IMR-90 (cell line): Measurements from ENCODE around the gene MMUT. TPM values are rescaled to one million over a fixed set of nuclear protein-coding genes. Genes with fewer than 3 reads are reported as not detected.

Experiments used
- ATAC-seq: fragments of 200-7000 bp; cut with Tn5 transposase; 2 replicates; pipeline ENCODE4 v1.9.1; 2020; ENCODE audit warnings: low read depth, mild to moderate bottlenecking, moderate library complexity
- BruUV-seq: library from RNA; stranded (reverse); fragments of 400-500 nt; replicated peaks from 2 replicates; lab custom pipeline; 2021; lab: Mats Ljungman, UMichigan
- CTCF ChIA-PET: fragments of 300-600 bp; formaldehyde crosslinking; extraction: SDS; loops from one replicate; lab custom pipeline; 2021; ENCODE audit warnings: antibody characterized with exemption; lab: Yijun Ruan, JAX
- POLR2A ChIA-PET: fragments of 300-600 bp; sonication (Branson Sonifier 250); formaldehyde crosslinking; loops from one replicate; lab custom pipeline; 2022; ENCODE audit warnings: antibody characterized with exemption; ENCODE audit not compliant: unreplicated experiment; lab: Charles Lee
- DNase-seq: peaks from one replicate; pipeline ENCODE4 v3.0.0; 2013
- H2AFZ ChIP-seq: replicated peaks from 2 replicates; pipeline ENCODE3; 2013; ENCODE audit warnings: low read length, mild to moderate bottlenecking; ENCODE audit not compliant: poor library complexity
- H2AK5ac ChIP-seq: 2 replicates; pipeline ENCODE4 v1.6.1; 2013; ENCODE audit warnings: low read depth, low read length, inconsistent platforms
- H2AK9ac ChIP-seq: replicated peaks from 2 replicates; pipeline ENCODE3; 2013; ENCODE audit warnings: mild to moderate bottlenecking, low read depth, low read length, moderate library complexity; ENCODE audit not compliant: poor library complexity
- H2BK120ac ChIP-seq: 2 replicates; pipeline ENCODE4 v1.6.1; 2013; ENCODE audit warnings: low read depth, low read length, inconsistent platforms
- H2BK15ac ChIP-seq: 3 replicates; pipeline ENCODE4 v1.6.1; 2013; ENCODE audit warnings: low read depth, low read length, inconsistent platforms
- H2BK20ac ChIP-seq: 2 replicates; pipeline ENCODE4 v1.6.1; 2013; ENCODE audit warnings: low read depth, mild to moderate bottlenecking, inconsistent platforms, low read length, moderate library complexity
- H2BK5ac ChIP-seq: 2 replicates; pipeline ENCODE4 v1.6.1; 2013; ENCODE audit warnings: mild to moderate bottlenecking, low read depth, low read length, inconsistent platforms; ENCODE audit not compliant: poor library complexity, severe bottlenecking
- H3K14ac ChIP-seq: replicated peaks from 2 replicates; pipeline ENCODE4 v1.6.1; 2013; ENCODE audit warnings: low read depth, low read length, inconsistent platforms
- H3K18ac ChIP-seq: 2 replicates; pipeline ENCODE4 v1.6.1; 2013; ENCODE audit warnings: low read depth, low read length, control low read depth
- H3K23ac ChIP-seq: 2 replicates; pipeline ENCODE4 v1.6.1; 2013; ENCODE audit warnings: low read depth, low read length, inconsistent platforms
- H3K27ac ChIP-seq: 2 replicates; pipeline ENCODE4 v1.5.1; 2013; ENCODE audit warnings: mild to moderate bottlenecking, control low read depth, low read length; ENCODE audit not compliant: insufficient read depth
- H3K27me3 ChIP-seq: 2 replicates; pipeline ENCODE4 v1.6.1; 2013; ENCODE audit warnings: low read length; ENCODE audit not compliant: control insufficient read depth, insufficient read depth
- H3K36me3 ChIP-seq: 2 replicates; pipeline ENCODE4 v1.6.1; 2013; ENCODE audit warnings: low read length, mixed read lengths; ENCODE audit not compliant: control insufficient read depth, insufficient read depth
- H3K4ac ChIP-seq: 2 replicates; pipeline ENCODE4 v1.6.1; 2013; ENCODE audit warnings: low read depth, low read length, inconsistent platforms
- H3K4me1 ChIP-seq: 2 replicates; pipeline ENCODE4 v1.6.1; 2013; ENCODE audit warnings: low read length, mixed read lengths; ENCODE audit not compliant: control insufficient read depth, insufficient read depth
- H3K4me2 ChIP-seq: 2 replicates; pipeline ENCODE4 v1.6.1; 2013; ENCODE audit warnings: low read depth, mild to moderate bottlenecking, control low read depth, low read length, moderate library complexity
- H3K4me3 ChIP-seq: 2 replicates; pipeline ENCODE4 v1.5.1; 2013; ENCODE audit warnings: low read depth, mild to moderate bottlenecking, control low read depth, low read length, moderate library complexity; ENCODE audit not compliant: insufficient read depth
- H3K56ac ChIP-seq: 2 replicates; pipeline ENCODE4 v1.6.1; 2013; ENCODE audit warnings: low read length, inconsistent platforms; ENCODE audit not compliant: insufficient read depth; ENCODE audit errors: extremely low read depth
- H3K79me1 ChIP-seq, 2 experiments: 2 replicates each; pipeline ENCODE4 v1.6.1; 2013; ENCODE audit warnings: low read length in 2 of 2, inconsistent platforms in 1 of 2, low read depth in 1 of 2
- H3K9ac ChIP-seq: 2 replicates; pipeline ENCODE4 v1.6.1; 2013; ENCODE audit warnings: low read depth, low read length, control low read depth
- H3K9me1 ChIP-seq: 2 replicates; pipeline ENCODE4 v1.6.1; 2013; ENCODE audit warnings: low read length, inconsistent platforms; ENCODE audit not compliant: insufficient read depth
- H3K9me3 ChIP-seq: 2 replicates; pipeline ENCODE4 v1.6.1; 2013; ENCODE audit warnings: low read length; ENCODE audit not compliant: control insufficient read depth, insufficient read depth
- H4K20me1 ChIP-seq: 2 replicates; pipeline ENCODE4 v1.6.1; 2013; ENCODE audit warnings: low read length, inconsistent platforms; ENCODE audit not compliant: insufficient read depth
- H4K5ac ChIP-seq: 2 replicates; pipeline ENCODE4 v1.6.1; 2013; ENCODE audit warnings: mild to moderate bottlenecking, low read depth, low read length, control low read depth
- H4K8ac ChIP-seq, 2 experiments: 2 replicates each; pipeline ENCODE4 v1.6.1; 2013; ENCODE audit warnings: low read depth in 2 of 2, low read length in 2 of 2, control low read depth in 1 of 2, inconsistent platforms in 1 of 2
- H4K91ac ChIP-seq: 2 replicates; pipeline ENCODE4 v1.6.1; 2013; ENCODE audit warnings: low read depth, low read length, inconsistent platforms; ENCODE audit not compliant: insufficient read depth
- CTCF ChIP-seq: conservative IDR thresholded peaks from 2 replicates; pipeline ENCODE4 v1.5.1; 2012; ENCODE audit warnings: mild to moderate bottlenecking, low read depth, low read length, improper control_type of control experiment
- MAZ ChIP-seq: IDR thresholded peaks from 2 replicates; pipeline ENCODE4 v1.6.1; 2012; ENCODE audit warnings: low read depth, mild to moderate bottlenecking, low read length, improper control_type of control experiment, moderate library complexity, borderline replicate concordance
- RCOR1 ChIP-seq: IDR thresholded peaks from 2 replicates; pipeline ENCODE4 v1.6.1; 2012; ENCODE audit warnings: mild to moderate bottlenecking, low read length, improper control_type of control experiment; ENCODE audit not compliant: insufficient replicate concordance
- WGBS, 2 experiments: methylation state at CpG; one replicate each; pipeline versions ENCODE4 v1.1.5 to v1.1.7; 2013; ENCODE audit warnings: missing lambda C conversion rate in 2 of 2; ENCODE audit not compliant: insufficient read length in 1 of 2; ENCODE audit errors: extremely low coverage in 2 of 2; 5-methylcytosine and 5-hydroxymethylcytosine counted together
- dilution Hi-C: fragments of 300-500 bp; cut with HindIII; formaldehyde crosslinking; loops from one replicate; pipeline ENCODE4 v1.14.3; 2018; ENCODE audit warnings: low sequenced_read_pairs; ENCODE audit not compliant: unreplicated experiment
- in situ Hi-C: fragments of 300-500 bp; cut with MboI; formaldehyde crosslinking; loops from 3 replicates; pipeline ENCODE4 v1.14.3; 2019; ENCODE audit warnings: low sequenced_read_pairs, inconsistent platforms, mixed read lengths
- intact Hi-C: fragments of 100-400 bp; cut with micrococcal nuclease; formaldehyde crosslinking; loops from 2 replicates; pipeline ENCODE4 v1.10.0; 2022
- polyA plus RNA-seq, 3 experiments: library from polyadenylated mRNA; depleted of rRNA; stranded (reverse); fragments of >200 nt; gene quantifications; 2 replicates each; pipeline ENCODE4 v1.2.3, GENCODE V29; 2012; ENCODE audit warnings: low replicate concordance in 1 of 3
- total RNA-seq: library from RNA; depleted of rRNA; stranded (reverse); fragments of >200 nt; gene quantifications from 2 replicates; pipeline ENCODE4 v1.2.3, GENCODE V29; 2012

MMUT gene
- total and polyA plus RNA-seq, 2 of the 4 experiments (the other 2 are of a cell fraction) = 10.6 to 11.7 TPM

GRCh38 chr6:49454787-49455709 is 8.0 kb downstream of the MMUT start (continued):
- TF ChIP-seq MAZ = no peak

GRCh38 chr6:49453221-49453620 is 9.8 kb downstream of the MMUT start:
- intact Hi-C loops = no loop called here
- H4K5ac ChIP-seq = no peak overlapping the region
- ATAC-seq (no peak), DNase-seq (no peak)
- no peak overlapping the region for H3K4ac ChIP-seq
- H3K23ac ChIP-seq = no peak overlapping the region
- no peak overlapping the region for H2BK20ac ChIP-seq
- H2AK9ac ChIP-seq = no peak overlapping the region
- no peak overlapping the region for H3K9ac ChIP-seq
- no peak overlapping the region for H2AFZ ChIP-seq
- 0 out of 2 replicates have a peak, but pooled peaks have one; percentile 26 for TF ChIP-seq CTCF
- TF ChIP-seq RCOR1 = no peak
- no peak overlapping the region for H4K91ac ChIP-seq
- H3K27ac ChIP-seq = no peak overlapping the region
- ChIA-PET CTCF (no interaction called here), POLR2A (no interaction called here)
- no CpG with 5 or more reads among the region's 2 CpGs for WGBS, 2 experiments
- H3K36me3 ChIP-seq = peaks cover 18% of the 10 kb centered on the region
- H3K9me3 ChIP-seq = no peaks in the 10 kb centered on the region
- H3K79me1 ChIP-seq = no peaks in the 10 kb centered on the region; a peak in 1 of 4 replicates
- no TSS peak for BruUV-seq
- H3K14ac ChIP-seq = no peak overlapping the region
- H3K4me1 ChIP-seq = no peaks in the 10 kb centered on the region
- in situ Hi-C loops = no loop called here
- no peak overlapping the region for H4K8ac ChIP-seq
- dilution Hi-C loops = no loop called here
- no peak overlapping the region for H2BK5ac ChIP-seq
- H3K27me3 ChIP-seq = no peaks in the 10 kb centered on the region
- no peak overlapping the region for H2BK120ac ChIP-seq
- H2AK5ac ChIP-seq = no peak overlapping the region
- H3K4me2 ChIP-seq = no peak overlapping the region
- no peak overlapping the region for H3K56ac ChIP-seq
- no peaks in the 10 kb centered on the region; the same call in 1 of the 2 replicates for H3K9me1 ChIP-seq
- no peak overlapping the region for H3K4me3 ChIP-seq
- no peak overlapping the region for H3K18ac ChIP-seq
- no peak overlapping the region for H2BK15ac ChIP-seq
- H4K20me1 ChIP-seq = no peaks in the 10 kb centered on the region
